ENCODE measurements around the gene HIGD2A. TPM values are rescaled to one million over a fixed set of nuclear protein-coding genes. Genes with fewer than 3 reads are reported as not detected.
A peak's percentile ranks its signal among the peaks of the same experiment; 100 is the strongest.
"Not testable (repeated sequence)": the region's sequence is repeated elsewhere in the genome, so short reads cannot be mapped to it uniquely, and the experiment has no call there.

The HIGD2A gene
- total RNA-seq, 2 donors from 2014 or later = 66.9 to 90.4 TPM

- intact Hi-C loops (cut with DNase I) = no loop called here
- peak; percentile 28 for DNase-seq (ENCODE audit: low spot score)
Measured at GRCh38 chr5:176391479-176391878, 2.9 kb downstream of the HIGD2A start.

- intact Hi-C loops (cut with DNase I) = no loop called here
- DNase-seq (ENCODE audit: low spot score) = no peak
Measured at GRCh38 chr5:176391999-176392398, 3.4 kb downstream of the HIGD2A start.

- peak; percentile 67 for DNase-seq (ENCODE audit: low spot score)
- intact Hi-C loops (cut with DNase I) = no loop called here
Measured at GRCh38 chr5:176392526-176392925, 4.0 kb downstream of the HIGD2A start.

- DNase-seq (ENCODE audit: low spot score) = no peak
- intact Hi-C loops (cut with DNase I) = no loop called here
Measured at GRCh38 chr5:176394096-176394495, 5.5 kb downstream of the HIGD2A start.

GRCh38 chr5:176394881-176395675 is 6.5 kb downstream of the HIGD2A start:
- intact Hi-C loops (cut with DNase I) = no loop called here
- DNase-seq (ENCODE audit: low spot score) = peak; percentile 58

GRCh38 chr5:176396330-176396729 is 7.8 kb downstream of the HIGD2A start:
- DNase-seq (ENCODE audit: low spot score) = peak; percentile 37
- intact Hi-C loops (cut with DNase I) = no loop called here

- DNase-seq (ENCODE audit: low spot score) = peak; percentile 66
- intact Hi-C loops (cut with DNase I) = no loop called here
Measured at GRCh38 chr5:176397736-176398420, 9.3 kb downstream of the HIGD2A start.

- DNase-seq (ENCODE audit: low spot score) = peak; percentile 71
- intact Hi-C loops (cut with DNase I) = no loop called here
Measured at GRCh38 chr5:176400382-176401156, 12.0 kb downstream of the HIGD2A start.

- DNase-seq (ENCODE audit: low spot score) = peak; percentile 76
- intact Hi-C loops (cut with DNase I) = no loop called here
Measured at GRCh38 chr5:176401281-176402205, 13.0 kb downstream of the HIGD2A start.

GRCh38 chr5:176405656-176406435 is 17.3 kb downstream of the HIGD2A start:
- peak; percentile 29 for DNase-seq (ENCODE audit: low spot score)
- intact Hi-C loops (cut with DNase I) = no loop called here

GRCh38 chr5:176406436-176407052 is 18.0 kb downstream of the HIGD2A start:
- no peak for DNase-seq (ENCODE audit: low spot score)
- intact Hi-C loops (cut with DNase I) = no loop called here

GRCh38 chr5:176407456-176408251 is 19.1 kb downstream of the HIGD2A start:
- DNase-seq (ENCODE audit: low spot score) = no peak
- intact Hi-C loops (cut with DNase I) = no loop called here

GRCh38 chr5:176408252-176408573 is 19.7 kb downstream of the HIGD2A start:
- DNase-seq (ENCODE audit: low spot score); intact Hi-C loops (cut with DNase I): not testable (repeated sequence)

- intact Hi-C loops (cut with DNase I) = no loop called here
- no peak for DNase-seq (ENCODE audit: low spot score)
Measured at GRCh38 chr5:176408590-176408989, 20.0 kb downstream of the HIGD2A start.

- DNase-seq (ENCODE audit: low spot score) = no peak
- intact Hi-C loops (cut with DNase I) = loop anchor here in 1 of 2 donors (5.0 to 10.0 kb wide), 2 partner anchors 38 to 135 kb away; partner anchors contain the start of genes CDHR2 and FAF2
Measured at GRCh38 chr5:176409765-176410164, 21.2 kb downstream of the HIGD2A start.

GRCh38 chr5:176410486-176411180 is 22.1 kb downstream of the HIGD2A start:
- intact Hi-C loops (cut with DNase I) = loop anchor here in 1 of 2 donors (5.0 to 10.0 kb wide), 2 partner anchors 37 to 134 kb away; partner anchors contain the start of genes CDHR2 and FAF2
- DNase-seq (ENCODE audit: low spot score) = no peak

Data from posterior vena cava (tissue), 2 donors.